Activated effector memory CD4-positive, alpha-beta T cell treated with Interleukin-2 at 50 U/mL for 16 hours (primary cell): ENCODE measurements around the gene ASB6.
A peak's percentile ranks its signal among the peaks of the same experiment; 100 is the strongest.
"Not testable (repeated sequence)": the region's sequence is repeated elsewhere in the genome, so short reads cannot be mapped to it uniquely, and the experiment has no call there.

ENCODE experiments used
- DNase-seq: peaks from one replicate; pipeline ENCODE4 v3.0.0-alpha.2; 2020

Gene ASB6

GRCh38 chr9:129640871-129641749 lies 841 bp downstream of the ASB6 start:
- DNase-seq = no peak

- DNase-seq = no peak
Measured at GRCh38 chr9:129640086-129640870, 1.7 kb downstream of the ASB6 start.

- no peak for DNase-seq
Measured at GRCh38 chr9:129639756-129640085, 2.2 kb downstream of the ASB6 start.

DNA sequence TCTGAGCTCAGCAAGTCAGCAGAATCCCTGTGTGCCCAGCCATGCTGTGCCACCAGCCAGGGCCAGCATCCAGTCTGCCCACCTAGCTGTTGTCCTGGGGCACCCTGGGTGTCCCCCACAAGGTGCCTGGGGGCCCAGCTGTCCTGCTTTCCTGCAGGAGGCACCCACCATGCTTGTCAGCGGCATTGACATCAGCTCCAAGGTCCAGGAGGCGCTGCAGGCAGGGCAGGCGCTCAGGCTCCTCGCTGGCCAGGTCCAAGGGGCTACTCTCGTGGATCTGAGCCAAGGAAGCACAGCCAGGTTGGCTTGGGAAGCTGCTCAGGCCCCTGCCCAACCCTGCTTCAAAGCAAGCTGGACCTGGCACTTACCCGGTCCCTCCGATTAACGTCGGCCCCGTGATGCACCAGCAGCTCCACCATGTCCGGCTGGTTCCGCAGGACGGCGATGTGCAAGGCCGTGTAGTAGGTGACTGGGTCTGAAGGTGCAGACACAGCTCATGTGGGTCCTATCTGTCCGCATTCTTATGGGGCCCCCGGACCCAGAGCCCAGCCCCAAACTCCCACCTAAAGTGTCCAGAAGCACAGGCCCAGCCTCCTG lies 2.8 kb downstream of the ASB6 start:
- DNase-seq = no peak

DNA sequence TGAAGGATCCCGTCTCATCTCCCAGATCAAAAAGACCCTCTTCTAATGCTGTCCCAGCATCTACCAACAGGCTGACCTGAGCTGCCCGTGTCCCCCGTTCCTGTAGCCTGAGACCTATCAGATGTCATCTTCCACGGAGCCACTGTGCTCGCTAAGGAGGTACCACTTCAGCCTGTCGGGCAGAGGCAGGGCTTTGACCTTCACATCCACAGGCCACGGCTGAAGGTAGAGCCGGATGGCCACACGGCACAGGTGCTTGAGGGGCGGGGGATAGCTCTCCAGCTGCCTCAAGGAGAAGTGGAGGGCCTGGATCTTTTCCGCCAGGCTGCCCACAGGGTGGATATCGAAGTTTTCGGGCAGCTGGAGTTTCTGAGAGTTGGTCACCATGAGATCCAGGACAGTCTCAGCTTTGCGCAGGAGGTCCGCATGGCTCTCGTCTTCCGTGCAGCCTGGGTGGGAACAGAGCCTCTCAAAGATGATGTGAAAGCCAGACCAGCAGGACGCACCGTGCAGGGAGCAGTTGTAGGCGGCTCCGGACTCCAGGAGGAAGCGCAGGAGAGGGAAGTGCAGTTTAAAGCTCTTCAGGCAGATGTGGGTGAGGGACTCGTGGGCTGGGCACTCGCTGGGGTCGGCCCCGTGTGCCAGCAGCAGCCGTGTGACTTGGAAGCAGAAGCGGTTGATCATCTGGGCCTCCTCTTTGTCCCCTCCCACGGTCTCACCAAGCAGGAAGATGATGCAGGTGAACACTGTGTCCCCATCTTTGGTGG lies 4.1 kb downstream of the ASB6 start:
- DNase-seq = no peak

GRCh38 chr9:129637102-129637501 lies 4.8 kb downstream of the ASB6 start:
- DNase-seq = no peak

- not testable (repeated sequence) for DNase-seq
Measured at GRCh38 chr9:129636343-129636742, 5.6 kb downstream of the ASB6 start.

DNA sequence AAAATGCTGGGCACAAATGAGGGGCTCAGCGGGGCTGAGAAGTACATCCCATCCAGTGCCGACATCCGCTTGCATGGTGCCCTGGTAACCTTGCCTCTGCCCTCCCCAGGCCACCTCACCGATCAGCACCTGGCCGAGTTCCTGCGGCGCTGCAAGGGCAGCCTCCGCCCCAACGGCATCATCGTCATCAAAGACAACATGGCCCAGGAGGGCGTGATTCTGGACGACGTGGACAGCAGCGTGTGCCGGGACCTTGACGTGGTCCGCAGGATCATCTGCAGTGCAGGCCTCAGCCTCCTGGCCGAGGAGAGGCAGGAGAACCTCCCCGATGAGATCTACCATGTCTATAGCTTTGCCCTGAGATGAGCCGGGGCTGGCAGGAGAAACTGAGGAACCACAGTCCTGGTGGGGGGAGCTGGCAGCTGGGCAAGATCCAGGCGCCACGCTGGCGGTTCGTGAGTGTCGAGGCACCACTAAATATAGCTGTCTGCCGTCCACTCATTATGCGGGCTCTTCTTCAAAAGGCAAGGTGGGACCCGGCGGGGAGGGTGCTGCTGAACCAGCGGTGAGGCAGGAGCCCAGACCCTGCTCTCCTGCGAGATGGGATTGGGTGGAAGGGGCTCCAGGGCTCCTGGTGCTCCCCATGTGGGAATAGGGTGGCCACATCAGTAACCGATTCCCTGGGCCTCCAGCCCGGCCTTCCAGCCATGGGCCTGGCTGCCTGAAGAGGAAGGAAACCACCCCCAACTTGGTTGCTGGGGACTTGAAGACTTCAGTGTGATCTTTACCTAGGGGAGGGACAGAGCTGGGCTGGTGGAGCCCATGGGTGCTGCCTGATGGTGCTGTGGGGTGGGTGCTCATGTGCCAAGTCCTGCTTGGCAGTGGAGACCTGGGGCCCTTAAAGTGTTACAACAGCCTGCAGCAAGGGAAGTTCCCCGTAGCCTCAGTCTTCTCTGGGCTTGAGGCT lies 6.6 kb downstream of the ASB6 start:
- DNase-seq = no peak

- no peak for DNase-seq
Measured at GRCh38 chr9:129633848-129634247, 8.1 kb downstream of the ASB6 start.

DNA sequence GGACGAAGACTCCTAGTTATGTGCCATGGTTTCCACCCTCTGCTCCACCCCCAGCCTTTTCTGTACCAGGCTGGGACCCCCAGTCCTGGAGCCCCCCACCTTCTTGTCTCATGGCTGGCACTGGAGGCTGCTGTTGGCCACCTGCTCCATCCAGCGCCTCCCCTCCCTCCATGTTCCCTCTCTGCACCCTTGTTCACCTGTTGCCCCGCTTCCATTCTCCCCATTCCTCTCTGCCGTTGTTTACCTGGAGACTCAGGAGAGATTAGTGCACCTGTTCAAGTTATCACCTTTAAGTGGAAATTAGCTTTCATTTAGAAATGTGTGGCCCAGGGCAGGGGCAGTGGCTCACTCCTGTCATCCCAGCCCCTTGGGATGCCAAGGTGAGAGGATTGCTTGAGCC lies 8.7 kb downstream of the ASB6 start:
- DNase-seq = no peak

- DNase-seq = no peak
Measured at GRCh38 chr9:129632460-129632859, 9.5 kb downstream of the ASB6 start.

GRCh38 chr9:129631674-129632129 lies 10.2 kb downstream of the ASB6 start:
- no peak for DNase-seq

GRCh38 chr9:129630967-129631673 lies 10.8 kb downstream of the ASB6 start:
- DNase-seq = no peak

- DNase-seq = no peak
Measured at GRCh38 chr9:129629251-129629820, 12.6 kb downstream of the ASB6 start.

DNA sequence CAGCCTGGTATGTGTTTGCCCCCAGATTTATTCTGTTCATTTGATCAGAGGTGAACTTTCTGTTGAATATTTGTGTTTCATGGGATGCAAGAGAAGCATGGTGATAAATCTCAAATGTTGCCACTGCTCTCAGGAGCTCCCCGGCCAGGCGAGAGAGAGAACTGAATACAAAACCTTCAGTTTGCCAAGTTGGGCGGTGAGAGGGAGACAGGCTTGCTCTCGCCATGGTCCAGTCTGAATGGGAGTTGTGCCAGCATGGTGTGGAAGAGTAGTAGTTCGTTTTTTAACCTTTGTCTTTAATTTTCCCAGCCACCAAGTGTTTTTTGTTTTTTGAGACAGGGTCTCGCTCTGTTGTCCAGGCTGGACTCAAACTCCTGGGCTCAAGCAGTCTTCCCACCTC lies 13.2 kb downstream of the ASB6 start:
- DNase-seq = no peak

DNA sequence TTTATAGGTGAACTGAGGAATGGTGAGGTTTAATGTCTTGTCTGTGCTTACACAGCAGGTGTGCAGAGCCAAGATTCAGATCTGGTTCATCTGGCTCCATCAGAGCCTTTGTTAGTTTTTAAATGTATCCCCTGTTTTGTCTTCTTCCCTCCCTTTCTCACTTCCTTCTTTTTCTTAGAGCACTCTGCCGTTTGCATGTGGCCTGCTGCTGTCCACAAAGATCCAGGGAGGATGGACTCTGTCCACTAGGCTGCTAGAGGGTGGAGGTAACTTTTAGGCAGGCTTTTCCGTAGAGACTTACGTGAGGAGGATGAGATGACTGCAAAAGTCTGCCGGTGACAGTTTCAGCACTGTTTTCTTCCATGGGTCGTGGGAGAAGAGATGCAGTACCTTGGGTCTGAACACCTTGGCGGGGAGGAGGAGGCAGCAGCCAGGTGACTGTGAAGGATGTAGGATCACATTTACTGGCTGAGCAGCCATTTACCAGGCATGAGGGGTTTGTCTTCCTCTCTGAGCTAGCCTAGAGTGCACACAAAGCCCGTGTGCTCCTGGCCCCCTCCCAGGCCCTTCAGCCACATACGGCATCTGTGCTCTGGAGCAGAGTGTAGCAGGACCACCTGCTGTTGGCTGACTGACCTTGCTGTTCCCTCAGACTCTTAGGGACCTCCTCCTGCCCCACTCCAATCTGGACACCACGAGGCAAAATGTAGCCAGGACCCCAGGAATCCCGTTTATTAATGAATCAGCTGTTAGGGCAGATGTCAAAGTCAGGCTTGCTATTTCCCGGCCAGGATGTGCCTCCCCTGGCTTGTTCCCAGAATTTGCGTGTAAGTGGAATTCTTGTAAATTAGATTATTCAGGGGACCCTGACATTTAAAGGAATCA lies 14.2 kb downstream of the ASB6 start:
- DNase-seq = no peak

GRCh38 chr9:129626625-129627284 lies 15.2 kb downstream of the ASB6 start:
- DNase-seq = peak; percentile 36

- DNase-seq = peak; percentile 85
Measured at GRCh38 chr9:129626079-129626624, 15.8 kb downstream of the ASB6 start, which contains the start of gene NTMT1. TSS of gene NTMT1 (plus strand) at chr9:129626163. CDS start at chr9:129632704, 6,541 bp downstream.

- DNase-seq = no peak
Measured at GRCh38 chr9:129624947-129625346, 17.0 kb downstream of the ASB6 start.
